Activated effector memory CD4-positive, alpha-beta T cell treated with anti-CD3 and anti-CD28 coated beads, Interleukin-2, amount 50 U/mL, for 16 hours (primary cell): ENCODE measurements around the gene CREB3.

ENCODE experiments used
- DNase-seq: peaks from one replicate; pipeline ENCODE4 v3.0.0-alpha.2; 2020

Gene CREB3

GRCh38 chr9:35728041-35728971, 4.2 kb upstream of the CREB3 start:
- peak; percentile 75 for DNase-seq

GRCh38 chr9:35729101-35729500, 3.4 kb upstream of the CREB3 start:
- DNase-seq: no peak

GRCh38 chr9:35729700-35730485, 2.6 kb upstream of the CREB3 start:
- DNase-seq: peak; percentile 65

- no peak for DNase-seq
These were observed 2.0 kb upstream of the CREB3 start for GRCh38 chr9:35730486-35730854.

- DNase-seq: no peak
These were observed 866 bp upstream of the CREB3 start for GRCh38 chr9:35731415-35732184.

- no peak for DNase-seq
These were observed 505 bp downstream of the CREB3 start for GRCh38 chr9:35732800-35733541.

- no peak for DNase-seq
These were observed 1.6 kb downstream of the CREB3 start for GRCh38 chr9:35734096-35734495.

- DNase-seq: peak; percentile 84
These were observed 3.8 kb downstream of the CREB3 start for GRCh38 chr9:35736201-35736633.

- no peak for DNase-seq
These were observed 4.7 kb downstream of the CREB3 start for GRCh38 chr9:35737143-35737542.

- DNase-seq: no peak
These were observed 5.7 kb downstream of the CREB3 start for GRCh38 chr9:35738186-35738585.

- DNase-seq: no peak
These were observed 6.5 kb downstream of the CREB3 start for GRCh38 chr9:35738924-35739323.

GRCh38 chr9:35740243-35740642, 7.8 kb downstream of the CREB3 start:
- DNase-seq: no peak

- DNase-seq: no peak
These were observed 9.3 kb downstream of the CREB3 start for GRCh38 chr9:35741740-35742139.

- no peak for DNase-seq
These were observed 11.0 kb downstream of the CREB3 start for GRCh38 chr9:35743452-35743851.

- no peak for DNase-seq
These were observed 11.5 kb downstream of the CREB3 start for GRCh38 chr9:35743880-35744518.

- DNase-seq: no peak
These were observed 13.1 kb downstream of the CREB3 start for GRCh38 chr9:35745569-35745968.

- no peak for DNase-seq
These were observed 14.1 kb downstream of the CREB3 start for GRCh38 chr9:35746583-35746982.

- DNase-seq: peak; percentile 66
These were observed 15.9 kb downstream of the CREB3 start for GRCh38 chr9:35748242-35748857.

- peak; percentile 91 for DNase-seq
These were observed 16.5 kb downstream of the CREB3 start, which contains the start of the genes GBA2 and RGP1 for GRCh38 chr9:35748858-35749514. TSS of gene GBA2 (minus strand) at chr9:35749228. CDS start at chr9:35748704, 524 bp downstream. TSS of gene RGP1 (plus strand) at chr9:35749287. CDS start at chr9:35749756, 469 bp downstream.

GRCh38 chr9:35749515-35750255, 17.2 kb downstream of the CREB3 start:
- DNase-seq: peak; percentile 82
